ENCODE data around the gene CSTPP1.
"Not testable (repeated sequence)": the region's sequence is repeated elsewhere in the genome, so short reads cannot be mapped to it uniquely, and the experiment has no call there.

The CSTPP1 gene

DNA sequence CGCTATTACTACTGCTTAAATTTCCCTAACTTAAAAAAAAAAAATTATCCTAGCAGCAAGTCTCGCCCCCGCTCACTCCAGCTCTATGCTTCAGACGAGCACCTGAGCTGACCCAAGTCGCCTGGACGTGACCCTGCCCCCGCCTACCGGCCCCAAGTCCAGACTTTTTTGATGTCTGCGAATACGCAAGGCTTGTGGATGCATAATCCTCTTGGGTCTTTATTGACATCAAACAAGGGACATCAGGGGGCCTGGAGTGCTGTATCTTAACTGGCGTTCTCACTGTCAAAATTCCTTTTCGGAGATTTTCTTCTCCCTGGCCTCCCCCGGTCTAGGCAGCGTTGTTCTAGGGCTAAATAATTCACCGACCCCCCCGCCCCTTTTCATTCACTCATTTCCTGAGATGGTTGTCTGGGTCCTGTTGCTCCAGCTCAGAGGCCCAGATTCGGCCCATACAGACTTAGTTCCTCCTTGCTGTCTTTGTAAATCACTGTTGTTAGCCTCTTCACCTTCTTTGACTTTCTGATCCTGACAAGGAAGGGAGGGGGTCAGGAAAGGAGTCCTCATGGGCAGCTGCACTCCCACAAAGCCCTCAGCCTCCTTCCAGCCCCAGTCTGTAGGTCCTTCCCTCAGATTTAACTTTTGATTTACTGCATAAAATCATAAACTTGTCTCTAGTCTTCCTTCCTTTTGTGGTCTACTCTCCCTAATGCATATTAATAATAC is 17.6 kb upstream of the CSTPP1 start:
- ChIA-PET CTCF (interaction anchor here (0.7 to 3.0 kb wide), 18 partner anchors 10 to 244 kb away, joined by 3 to 39 read pairs (median 4); no protein-coding TSS in a partner anchor), POLR2A (no interaction called here)
- no peak for DNase-seq (ENCODE audit: extremely low spot score)
- no peak for TF ChIP-seq CTCF (IDR thresholded peaks at IDR 0.05; ENCODE audit: control extremely low read depth, extremely low read depth, low read depth, missing control alignments)

DNA sequence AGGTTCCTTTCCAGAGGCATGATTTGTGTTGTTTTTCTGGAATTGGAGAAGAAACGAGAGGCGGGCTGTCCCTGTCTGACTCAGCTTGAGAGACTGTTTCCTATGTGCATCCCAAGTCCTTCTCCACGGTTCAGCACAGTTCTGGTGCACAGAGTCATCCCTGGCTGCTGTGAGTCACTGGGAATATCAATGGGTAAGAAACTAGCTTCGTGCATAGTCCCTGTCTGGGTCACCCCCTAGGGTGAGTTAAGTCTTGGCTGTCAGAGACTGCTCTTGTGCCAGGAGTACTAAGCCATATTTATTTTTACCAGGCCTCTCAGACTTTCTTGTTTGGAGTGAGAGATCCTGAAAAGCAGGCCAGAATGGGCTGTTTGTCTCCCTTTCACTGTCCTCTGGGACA is 15.8 kb upstream of the CSTPP1 start:
- ChIA-PET CTCF (interaction anchor here (0.7 to 3.0 kb wide), 11 partner anchors 12 to 241 kb away, joined by 3 to 39 read pairs (median 5); no protein-coding TSS in a partner anchor), POLR2A (no interaction called here)
- no peak for DNase-seq (ENCODE audit: extremely low spot score)
- no peak for TF ChIP-seq CTCF (IDR thresholded peaks at IDR 0.05; ENCODE audit: control extremely low read depth, extremely low read depth, low read depth, missing control alignments)

DNA sequence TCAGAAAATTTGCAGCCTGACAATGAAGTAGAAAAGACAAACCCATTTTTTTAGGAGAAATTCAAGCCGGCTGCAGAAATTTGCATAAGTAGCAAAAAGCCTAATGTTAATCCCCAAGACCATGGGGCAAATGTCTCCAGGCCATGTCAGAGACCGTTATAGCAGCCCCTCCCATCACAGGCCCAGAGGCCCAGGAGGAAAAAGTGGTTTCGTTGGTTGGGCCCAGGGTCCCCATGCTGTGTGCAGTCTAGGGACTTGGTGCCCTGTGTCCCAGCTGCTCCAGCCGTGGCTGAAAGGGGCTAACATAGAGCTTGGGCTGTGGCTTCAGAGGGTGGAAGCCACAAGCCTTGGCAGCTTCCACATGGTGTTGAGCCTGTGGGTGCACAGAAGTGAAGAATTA is 8.6 kb upstream of the CSTPP1 start:
- DNase-seq (ENCODE audit: extremely low spot score); POLR2A ChIA-PET: not testable (repeated sequence)
- CTCF ChIA-PET, result interaction anchor here (1.3 kb wide), 1 partner anchor 9 kb away, joined by 6 read pairs; no protein-coding TSS in a partner anchor

DNA sequence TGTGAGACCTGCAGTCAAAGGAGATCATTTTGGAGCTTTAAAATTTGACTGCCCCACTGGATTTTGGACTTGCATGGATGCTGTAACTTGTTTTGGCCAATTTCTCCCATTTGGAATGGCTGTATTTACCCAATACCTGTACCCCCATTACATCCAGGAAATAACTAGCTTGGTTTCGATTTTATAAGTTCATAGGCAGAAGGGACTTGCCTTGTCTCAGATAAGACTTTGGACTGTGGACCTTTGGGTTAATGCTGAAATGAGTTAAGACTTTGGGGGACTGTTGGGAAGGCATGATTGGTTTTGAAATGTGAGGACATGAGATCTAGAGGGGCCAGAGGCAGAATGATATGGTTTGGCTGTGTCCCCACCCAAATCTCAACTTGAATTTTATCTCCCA is 7.9 kb upstream of the CSTPP1 start:
- DNase-seq (ENCODE audit: extremely low spot score); POLR2A ChIA-PET: not testable (repeated sequence)
- CTCF ChIA-PET, result interaction anchor here (1.3 kb wide), 1 partner anchor 10 kb away, joined by 6 read pairs; no protein-coding TSS in a partner anchor

GRCh38 chr11:46930089-46930488 is 6.5 kb upstream of the CSTPP1 start:
- CTCF ChIA-PET, result interaction anchor here (1.2 to 1.5 kb wide), 4 partner anchors 13 to 225 kb away, joined by 3 to 4 read pairs (median 3); no protein-coding TSS in a partner anchor
- POLR2A ChIA-PET, result no interaction called here
- DNase-seq (ENCODE audit: extremely low spot score), result no peak

GRCh38 chr11:46942172-46942571 is 5.6 kb downstream of the CSTPP1 start:
- ChIA-PET POLR2A (no interaction called here), CTCF (interaction anchor here (1.0 to 2.6 kb wide), 8 partner anchors 9 to 611 kb away, joined by 3 to 8 read pairs (median 4); no protein-coding TSS in a partner anchor)
- DNase-seq (ENCODE audit: extremely low spot score), result no peak
- no peak for TF ChIP-seq CTCF (IDR thresholded peaks at IDR 0.05; ENCODE audit: control extremely low read depth, extremely low read depth, low read depth, missing control alignments)

More at GRCh38 chr11:46930089-46930488, 6.5 kb upstream of the CSTPP1 start:
- no peak for TF ChIP-seq CTCF (IDR thresholded peaks at IDR 0.05; ENCODE audit: control extremely low read depth, extremely low read depth, low read depth, missing control alignments)

GRCh38 chr11:46944356-46945075 is 8.0 kb downstream of the CSTPP1 start:
- POLR2A ChIA-PET, result interaction anchor here (0.6 kb wide), 1 partner anchor 12 kb away, joined by 10 read pairs; no protein-coding TSS in a partner anchor
- CTCF ChIA-PET, result interaction anchor here (0.6 to 1.5 kb wide), 2 partner anchors 208 to 356 kb away, joined by 3 read pairs; no protein-coding TSS in a partner anchor
- DNase-seq (ENCODE audit: extremely low spot score), result no peak
- no peak for TF ChIP-seq CTCF (IDR thresholded peaks at IDR 0.05; ENCODE audit: control extremely low read depth, extremely low read depth, low read depth, missing control alignments)

All from GM10248 (cell line).